T-helper 2 cell treated with Interferon-gamma antibody and Interleukin-4, amounts not matched to agents 5 μg/mL and 100 μg/mL, for 36 hours (primary cell): ENCODE results near the gene PSMD3.

Source experiments
- DNase-seq: peaks from one replicate; pipeline ENCODE4 v3.0.0; 2021; ENCODE audit warnings: low spot score
- H3K27ac Mint-ChIP-seq: one replicate; pipeline ENCODE4 v1.8.0; 2021; ENCODE audit warnings: mild to moderate bottlenecking, mixed read lengths
- H3K27me3 Mint-ChIP-seq: one replicate; pipeline ENCODE4 v1.8.0; 2021; ENCODE audit warnings: low read depth, mixed read lengths
- H3K36me3 Mint-ChIP-seq: one replicate; pipeline ENCODE4 v1.8.0; 2021; ENCODE audit warnings: low read depth, mixed read lengths
- H3K4me1 Mint-ChIP-seq: one replicate; pipeline ENCODE4 v1.8.0; 2021; ENCODE audit warnings: low read depth, mixed read lengths
- H3K4me3 Mint-ChIP-seq: one replicate; pipeline ENCODE4 v1.8.0; 2022; ENCODE audit warnings: mild to moderate bottlenecking, moderate library complexity, mixed read lengths
- H3K9me3 Mint-ChIP-seq: one replicate; pipeline ENCODE4 v1.8.0; 2021; ENCODE audit warnings: mixed read lengths

PSMD3 gene

GRCh38 chr17:39970157-39970692, 10.4 kb upstream of the PSMD3 start:
- no peak for DNase-seq
- peaks cover 39% of the 10 kb centered on the region for H3K27me3 Mint-ChIP-seq
- no peaks in the 10 kb centered on the region for H3K9me3 Mint-ChIP-seq
- peaks cover 4% of the 10 kb centered on the region for H3K4me1 Mint-ChIP-seq
- H3K36me3 Mint-ChIP-seq = no peaks in the 10 kb centered on the region
- H3K4me3 Mint-ChIP-seq = no peak overlapping the region
- H3K27ac Mint-ChIP-seq = no peak overlapping the region

DNA sequence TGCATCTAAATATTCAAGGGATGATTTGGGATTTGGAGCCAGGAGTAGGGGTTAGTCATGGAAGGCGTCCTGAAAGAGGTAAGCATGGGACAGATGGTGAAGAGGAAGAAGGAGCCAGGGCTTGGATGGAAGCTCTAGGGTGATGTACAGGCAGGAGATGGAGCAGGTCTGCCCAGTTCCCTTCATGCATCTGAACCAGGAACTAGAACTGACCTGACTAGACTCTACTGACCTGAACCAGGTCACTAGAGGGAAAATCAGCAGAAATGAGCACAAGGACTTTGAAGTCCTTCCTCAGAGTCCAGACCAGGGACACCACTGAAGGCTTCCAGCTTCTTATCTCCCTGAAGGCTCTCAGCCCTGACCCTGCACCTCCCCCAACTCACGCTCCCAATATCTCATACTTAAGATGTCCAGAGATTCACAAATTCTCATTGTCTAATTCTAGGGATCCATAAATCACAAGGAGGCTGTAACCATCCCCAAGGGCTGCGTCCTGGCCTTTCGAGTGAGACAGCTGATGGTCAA, 9.5 kb upstream of the PSMD3 start:
- no peak overlapping the region for H3K27ac Mint-ChIP-seq
- H3K36me3 Mint-ChIP-seq = no peaks in the 10 kb centered on the region
- DNase-seq = no peak
- H3K4me3 Mint-ChIP-seq = no peak overlapping the region
- peaks cover 4% of the 10 kb centered on the region for H3K4me1 Mint-ChIP-seq
- H3K9me3 Mint-ChIP-seq = no peaks in the 10 kb centered on the region
- H3K27me3 Mint-ChIP-seq = peaks cover 34% of the 10 kb centered on the region

GRCh38 chr17:39972271-39972670, 8.3 kb upstream of the PSMD3 start:
- DNase-seq = no peak
- peaks cover 1% of the 10 kb centered on the region for H3K4me1 Mint-ChIP-seq
- H3K27me3 Mint-ChIP-seq = peaks cover 33% of the 10 kb centered on the region
- no peaks in the 10 kb centered on the region for H3K36me3 Mint-ChIP-seq
- H3K27ac Mint-ChIP-seq = no peak overlapping the region
- H3K9me3 Mint-ChIP-seq = no peaks in the 10 kb centered on the region
- H3K4me3 Mint-ChIP-seq = no peak overlapping the region

GRCh38 chr17:39973496-39973895, 7.1 kb upstream of the PSMD3 start:
- H3K4me3 Mint-ChIP-seq = no peak overlapping the region
- DNase-seq = no peak
- H3K9me3 Mint-ChIP-seq = no peaks in the 10 kb centered on the region
- peaks cover 32% of the 10 kb centered on the region for H3K27me3 Mint-ChIP-seq
- H3K27ac Mint-ChIP-seq = no peak overlapping the region
- H3K36me3 Mint-ChIP-seq = no peaks in the 10 kb centered on the region
- peaks cover 1% of the 10 kb centered on the region for H3K4me1 Mint-ChIP-seq

GRCh38 chr17:39974433-39974832, 6.2 kb upstream of the PSMD3 start:
- Mint-ChIP-seq H3K4me3 (no peak overlapping the region), H3K27ac (no peak overlapping the region), H3K27me3 (peaks cover 33% of the 10 kb centered on the region), H3K9me3 (no peaks in the 10 kb centered on the region), H3K36me3 (no peaks in the 10 kb centered on the region), H3K4me1 (peaks cover 2% of the 10 kb centered on the region)
- no peak for DNase-seq

GRCh38 chr17:39975801-39976200, 4.8 kb upstream of the PSMD3 start:
- Mint-ChIP-seq H3K27me3 (peaks cover 24% of the 10 kb centered on the region), H3K4me1 (peaks cover 9% of the 10 kb centered on the region), H3K4me3 (no peak overlapping the region), H3K27ac (no peak overlapping the region), H3K36me3 (no peaks in the 10 kb centered on the region), H3K9me3 (no peaks in the 10 kb centered on the region)
- DNase-seq = no peak

DNA sequence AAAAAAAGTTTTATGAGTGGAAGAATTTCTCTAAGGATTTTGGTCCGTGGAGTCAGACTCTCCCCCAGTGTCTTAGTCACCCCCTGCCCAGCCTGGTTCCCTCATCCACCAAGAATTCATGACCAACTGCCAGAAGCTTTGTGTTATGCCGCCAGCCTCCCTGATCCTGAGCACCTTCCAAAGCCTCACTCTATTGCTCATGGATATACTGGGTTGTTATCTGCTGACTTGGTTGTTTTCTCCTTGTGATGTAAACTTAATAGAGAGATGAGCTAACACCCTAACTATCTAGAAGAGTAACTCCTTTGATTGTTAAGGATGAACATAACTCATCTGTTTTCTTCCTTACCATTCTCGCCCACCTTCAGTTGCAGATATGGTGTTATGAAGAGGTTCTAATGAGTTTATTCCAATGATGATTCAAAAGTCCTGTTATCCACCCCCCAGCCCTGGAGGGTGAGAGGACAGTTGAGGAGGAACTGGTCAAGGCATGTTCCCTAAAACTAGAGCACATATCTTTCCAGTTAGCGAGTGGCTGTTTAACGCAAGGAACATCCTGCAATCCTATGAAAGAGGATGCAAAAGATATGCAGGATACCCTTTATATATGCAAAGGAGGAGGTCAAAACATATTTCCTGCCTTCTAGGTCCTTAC, 1.5 kb upstream of the PSMD3 start:
- Mint-ChIP-seq H3K4me1 (peaks cover 24% of the 10 kb centered on the region), H3K4me3 (peak overlapping the region; percentile 96), H3K27ac (no peak overlapping the region), H3K36me3 (peaks cover 8% of the 10 kb centered on the region), H3K27me3 (peaks cover 6% of the 10 kb centered on the region), H3K9me3 (no peaks in the 10 kb centered on the region)
- no peak for DNase-seq

GRCh38 chr17:39979893-39980350, 685 bp upstream of the PSMD3 start:
- Mint-ChIP-seq H3K9me3 (no peaks in the 10 kb centered on the region), H3K4me1 (peaks cover 24% of the 10 kb centered on the region), H3K27me3 (peaks cover 6% of the 10 kb centered on the region), H3K27ac (peak overlapping the region; percentile 96), H3K36me3 (peaks cover 13% of the 10 kb centered on the region), H3K4me3 (peak overlapping the region; percentile 96)
- no peak for DNase-seq

DNA sequence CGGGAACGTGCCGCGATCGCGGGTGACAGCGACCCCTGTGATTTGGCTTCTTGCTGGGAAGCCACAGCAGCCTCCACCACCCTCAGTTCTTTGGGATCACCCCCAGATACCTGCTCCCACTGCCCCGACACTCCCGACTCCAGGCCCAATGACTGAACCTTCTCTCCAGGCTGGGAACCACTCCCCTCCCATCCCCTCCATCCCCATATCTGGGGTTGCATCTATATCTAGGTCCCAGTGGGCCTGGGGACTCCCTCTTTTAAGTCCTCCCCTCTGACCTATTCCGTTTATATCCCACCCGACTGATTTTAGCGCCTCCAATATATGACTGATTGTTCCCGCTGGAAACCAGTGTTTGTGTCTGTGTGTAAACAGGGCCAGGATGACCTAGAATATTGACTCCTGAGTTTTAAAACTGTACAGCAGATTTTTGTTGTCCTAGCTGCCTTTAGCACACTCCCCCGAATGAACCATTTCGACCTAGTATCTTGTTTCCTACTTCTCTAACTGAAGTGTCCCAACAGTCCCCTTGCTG, 667 bp downstream of the PSMD3 start:
- H3K9me3 Mint-ChIP-seq = no peaks in the 10 kb centered on the region
- peaks cover 25% of the 10 kb centered on the region for H3K36me3 Mint-ChIP-seq
- H3K27ac Mint-ChIP-seq = peak overlapping the region; percentile 96
- peaks cover 24% of the 10 kb centered on the region for H3K4me1 Mint-ChIP-seq
- DNase-seq = no peak
- H3K4me3 Mint-ChIP-seq = peak overlapping the region; percentile 96
- peaks cover 6% of the 10 kb centered on the region for H3K27me3 Mint-ChIP-seq

DNA sequence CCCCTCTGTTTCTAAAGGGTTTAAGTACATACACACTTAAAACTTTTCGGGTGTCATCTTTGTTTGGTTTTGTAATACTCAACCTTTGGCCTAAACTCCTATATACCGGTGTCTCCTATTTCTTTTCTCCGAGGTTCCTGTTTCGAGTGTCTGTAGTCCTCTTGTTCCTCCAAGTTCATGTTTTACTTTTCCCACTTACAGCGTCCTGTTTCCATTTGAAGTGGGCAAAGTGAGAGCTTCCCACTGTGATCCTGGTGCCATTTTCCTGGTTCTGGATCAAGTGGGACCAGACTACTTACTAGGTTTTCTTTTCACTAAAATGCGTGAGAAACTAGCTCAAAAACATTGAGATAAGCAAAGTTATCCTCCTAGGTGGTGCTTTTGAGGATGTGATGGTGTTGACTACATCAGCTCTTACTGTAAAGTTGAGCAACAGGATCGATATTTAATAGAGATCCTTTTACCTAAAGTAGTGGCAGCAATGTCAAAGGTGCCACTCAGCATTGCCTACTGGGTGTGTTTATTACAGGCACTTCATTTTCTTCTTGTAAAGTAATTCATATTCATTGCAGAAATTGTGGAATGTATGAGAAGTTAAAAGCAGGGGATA, 1.3 kb downstream of the PSMD3 start:
- peak overlapping the region; percentile 96 for H3K4me3 Mint-ChIP-seq
- H3K27ac Mint-ChIP-seq = peak overlapping the region; percentile 96

GRCh38 chr17:39988206-39988810, 7.7 kb downstream of the PSMD3 start:
- no peak for DNase-seq
- H3K36me3 Mint-ChIP-seq = peaks cover 71% of the 10 kb centered on the region
- H3K27me3 Mint-ChIP-seq = no peaks in the 10 kb centered on the region
- H3K4me1 Mint-ChIP-seq = peaks cover 4% of the 10 kb centered on the region
- H3K27ac Mint-ChIP-seq = no peak overlapping the region
- H3K4me3 Mint-ChIP-seq = no peak overlapping the region
- no peaks in the 10 kb centered on the region for H3K9me3 Mint-ChIP-seq

More for the DNA sequence above, 1.3 kb downstream of the PSMD3 start:
- DNase-seq = no peak
- Mint-ChIP-seq H3K27me3 (peaks cover 6% of the 10 kb centered on the region), H3K9me3 (no peaks in the 10 kb centered on the region), H3K4me1 (peaks cover 24% of the 10 kb centered on the region), H3K36me3 (peaks cover 31% of the 10 kb centered on the region)

GRCh38 chr17:39994448-39994847, 13.8 kb downstream of the PSMD3 start:
- peaks cover 62% of the 10 kb centered on the region for H3K36me3 Mint-ChIP-seq
- no peaks in the 10 kb centered on the region for H3K4me1 Mint-ChIP-seq
- H3K9me3 Mint-ChIP-seq = no peaks in the 10 kb centered on the region
- no peak for DNase-seq
- H3K27me3 Mint-ChIP-seq = no peaks in the 10 kb centered on the region
- no peak overlapping the region for H3K4me3 Mint-ChIP-seq
- H3K27ac Mint-ChIP-seq = no peak overlapping the region

DNA sequence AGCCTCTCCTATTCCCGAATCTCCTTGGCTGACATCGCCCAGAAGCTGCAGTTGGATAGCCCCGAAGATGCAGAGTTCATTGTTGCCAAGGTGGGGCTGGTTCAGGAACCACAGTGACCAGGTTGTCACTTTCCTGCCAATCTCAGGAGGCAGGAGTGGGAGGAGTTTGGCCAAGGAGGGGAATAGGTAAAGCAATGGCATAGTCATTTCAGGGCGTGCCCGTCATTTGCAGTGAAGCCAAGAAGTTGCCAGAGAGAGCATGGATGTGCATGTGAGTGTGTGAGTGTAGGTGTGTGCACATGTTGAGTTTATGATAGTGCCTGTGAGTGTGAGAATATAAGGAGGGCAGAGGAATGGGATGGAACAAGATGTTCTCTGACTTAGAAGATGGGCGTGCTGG, 14.8 kb downstream of the PSMD3 start:
- no peak for DNase-seq
- Mint-ChIP-seq H3K27me3 (no peaks in the 10 kb centered on the region), H3K4me1 (no peaks in the 10 kb centered on the region), H3K36me3 (peaks cover 55% of the 10 kb centered on the region), H3K27ac (no peak overlapping the region), H3K4me3 (no peak overlapping the region), H3K9me3 (no peaks in the 10 kb centered on the region)

DNA sequence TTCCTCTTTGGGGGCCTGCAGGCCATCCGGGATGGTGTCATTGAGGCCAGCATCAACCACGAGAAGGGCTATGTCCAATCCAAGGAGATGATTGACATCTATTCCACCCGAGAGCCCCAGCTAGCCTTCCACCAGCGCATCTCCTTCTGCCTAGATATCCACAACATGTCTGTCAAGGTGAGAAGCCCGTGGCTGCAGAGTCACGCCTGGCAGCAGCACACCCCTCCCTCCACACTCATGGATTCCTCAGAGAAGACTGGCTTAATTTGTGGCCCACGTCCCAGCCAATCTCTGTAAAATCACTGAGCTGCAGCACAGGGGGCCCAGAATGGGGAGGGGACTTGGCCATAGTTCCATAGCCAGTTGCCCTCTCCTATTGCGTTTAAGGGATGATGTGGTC, 15.6 kb downstream of the PSMD3 start:
- H3K4me1 Mint-ChIP-seq = no peaks in the 10 kb centered on the region
- peaks cover 48% of the 10 kb centered on the region for H3K36me3 Mint-ChIP-seq

More for the DNA sequence above, 15.6 kb downstream of the PSMD3 start:
- no peak overlapping the region for H3K4me3 Mint-ChIP-seq
- H3K9me3 Mint-ChIP-seq = no peaks in the 10 kb centered on the region
- H3K27me3 Mint-ChIP-seq = no peaks in the 10 kb centered on the region
- H3K27ac Mint-ChIP-seq = no peak overlapping the region
- DNase-seq = no peak
